ENCODE data around the gene PLXNA2. TPM values are rescaled to one million over a fixed set of nuclear protein-coding genes. Genes with fewer than 3 reads are reported as not detected.

PLXNA2 gene
- polyA plus RNA-seq, 1 of the 3 experiments (the other 2 are of a cell fraction) = 8.5 TPM

GRCh38 chr1:208111646-208112190 is 132.5 kb downstream of the PLXNA2 start:
- POLR2A ChIA-PET = no interaction called here
- Histone ChIP-seq H4K20me1 (ENCODE audit: insufficient read depth) (no peaks in the 10 kb centered on the region), H3K27ac (ENCODE audit: low read depth in 2 of 2, low read length in 1 of 2) (no peak overlapping the region), H3F3A (replicated peaks; ENCODE audit: insufficient read depth) (peaks cover 13% of the 10 kb centered on the region), H3K4me3 (ENCODE audit: low read depth in 2 of 2, low read length in 1 of 2) (no peak overlapping the region), H3K36me3 (replicated peaks in 1 of 2; ENCODE audit: control insufficient read depth in 1 of 2, insufficient read depth in 2 of 2, low read length in 1 of 2) (peaks cover 0 to 4% of the 10 kb centered on the region in 2 experiments), H3K9me3 (no peaks in the 10 kb centered on the region), H3K4me1 (ENCODE audit: control insufficient read depth in 1 of 2, insufficient read depth in 2 of 2, low read depth in 1 of 2, low read length in 1 of 2) (peaks cover 9 to 16% of the 10 kb centered on the region in 2 experiments; a peak in 3 of 4 replicates), H3K9ac (no peak overlapping the region), H3K4me2 (no peak overlapping the region), H3K9me2 (no peaks in the 10 kb centered on the region), H2AFZ (ENCODE audit: low read depth) (no peak overlapping the region), H3K27me3 (ENCODE audit: insufficient read depth) (no peaks in the 10 kb centered on the region), H3K79me2 (ENCODE audit: insufficient read depth) (peaks cover 3% of the 10 kb centered on the region; the same call in 1 of the 2 replicates)
- TF ChIP-seq RXRA (IDR thresholded peaks at IDR 0.05; ENCODE audit: borderline replicate concordance, low read depth) (no peak), CTCF (IDR thresholded peaks at IDR 0.05) (no peak), TAF1 (IDR thresholded peaks at IDR 0.05; ENCODE audit: borderline replicate concordance, low read depth, low read length) (no peak), FOXM1 (IDR thresholded peaks at IDR 0.05; ENCODE audit: low read depth) (no peak), SIN3A (IDR thresholded peaks at IDR 0.05; ENCODE audit: borderline replicate concordance, low read depth, low read length) (no peak), USF1 (IDR thresholded peaks at IDR 0.05; ENCODE audit: borderline replicate concordance, low read depth) (no peak), EP300 (IDR thresholded peaks at IDR 0.05; ENCODE audit: borderline replicate concordance in 1 of 2, low read depth in 1 of 2, low read length in 1 of 2) (no peak), MEF2A (IDR thresholded peaks at IDR 0.05; ENCODE audit: borderline replicate concordance, low read depth) (no peak), JUND (IDR thresholded peaks at IDR 0.05) (no peak), NFIC (IDR thresholded peaks at IDR 0.05; ENCODE audit: borderline replicate concordance) (no peak), FOSL2 (IDR thresholded peaks at IDR 0.05; ENCODE audit: borderline replicate concordance, low read depth) (no peak), RCOR1 (IDR thresholded peaks at IDR 0.05; ENCODE audit: low read length) (no peak), YY1 (IDR thresholded peaks at IDR 0.05; ENCODE audit: low read depth) (no peak), SMC3 (IDR thresholded peaks at IDR 0.05; ENCODE audit: low read depth, low read length) (no peak), FOXJ3 (CRISPR knock-in tag; IDR thresholded peaks at IDR 0.05) (no peak), RAD21 (IDR thresholded peaks at IDR 0.05; ENCODE audit: low read length) (no peak), MAX (IDR thresholded peaks at IDR 0.05; ENCODE audit: low read depth) (no peak), MXI1 (IDR thresholded peaks at IDR 0.05; ENCODE audit: low read depth, low read length) (no peak), GABPA (IDR thresholded peaks at IDR 0.05; ENCODE audit: low read depth) (no peak)
- CTCF ChIA-PET = interaction anchor here (0.7 to 5.0 kb wide), 7 partner anchors 11 to 237 kb away, joined by 3 to 25 read pairs (median 4); partner anchors contain the start of gene PLXNA2
- DNase-seq = no peak
- 95% methylated on average over 4 of the region's 4 CpGs for WGBS (ENCODE audit: low lambda C conversion rate)

Measured in SK-N-SH (cell line).